Measurements from ENCODE around the gene GRIP1. TPM values are rescaled to one million over a fixed set of nuclear protein-coding genes. Genes with fewer than 3 reads are reported as not detected.

The GRIP1 gene
- total and polyA plus RNA-seq, 2 experiments from 2014 or later: 5.1 to 13.7 TPM

DNA sequence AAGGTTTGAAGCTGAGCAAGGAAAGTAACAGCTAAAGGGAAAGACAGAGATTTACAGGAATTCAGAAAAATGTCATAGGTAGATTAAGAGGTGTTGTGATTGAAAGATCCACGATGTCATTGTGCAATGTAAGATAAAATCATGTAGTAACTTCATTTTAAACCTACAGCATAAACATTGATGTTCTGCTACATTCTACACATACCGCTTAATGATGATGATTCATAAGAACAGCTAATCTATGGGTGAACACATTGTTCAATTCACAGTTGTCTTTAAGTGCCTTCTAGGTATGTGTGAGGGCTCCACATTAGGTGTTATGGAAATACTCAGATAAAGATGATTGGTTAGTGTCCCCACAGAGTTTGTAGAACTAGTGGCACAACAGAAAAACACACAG lies 170.9 kb downstream of the GRIP1 start:
- Mint-ChIP-seq H3K4me1 (peaks cover 6% of the 10 kb centered on the region), H3K27ac (no peak overlapping the region), H3K9me3 (peaks cover 8% of the 10 kb centered on the region), H3K4me3 (no peak overlapping the region), H3K27me3 (ENCODE audit: insufficient read depth, low read depth, poor library complexity) (no peaks in the 10 kb centered on the region), H3K36me3 (ENCODE audit: low read depth) (peaks cover 13% of the 10 kb centered on the region)
- Histone ChIP-seq H3K36me3 (ENCODE audit: insufficient read depth) (no peaks in the 10 kb centered on the region; the same call in 1 of the 2 replicates), H3K9me2 (ENCODE audit: insufficient read depth) (no peaks in the 10 kb centered on the region), H3K4me2 (no peak overlapping the region), H3K27me3 (ENCODE audit: insufficient read depth) (no peaks in the 10 kb centered on the region), H3F3A (replicated peaks; ENCODE audit: low read depth) (no peaks in the 10 kb centered on the region), H3K4me1 (ENCODE audit: insufficient read depth) (peaks cover 5% of the 10 kb centered on the region; the same call in 1 of the 2 replicates), H4K20me1 (replicated peaks; ENCODE audit: insufficient read depth) (no peaks in the 10 kb centered on the region), H2AFZ (no peak overlapping the region), H3K79me2 (replicated peaks; ENCODE audit: insufficient read depth) (no peaks in the 10 kb centered on the region), H3K4me3 (no peak overlapping the region), H3K27ac (ENCODE audit: low read depth) (no peak overlapping the region)
- TF ChIP-seq EZH2 (IDR thresholded peaks at IDR 0.05; ENCODE audit: low read depth, unreplicated experiment) (no peak), CREB1 (CRISPR knock-in tag; IDR thresholded peaks at IDR 0.05; ENCODE audit: low read depth) (no peak), EZH2phosphoT487 (IDR thresholded peaks at IDR 0.05; ENCODE audit: unreplicated experiment) (no peak), POLR2AphosphoS5 (IDR thresholded peaks at IDR 0.05; ENCODE audit: low read depth) (no peak), NANOG (IDR thresholded peaks at IDR 0.05; ENCODE audit: borderline replicate concordance) (no peak), STAT1 (IDR thresholded peaks at IDR 0.05; ENCODE audit: unreplicated experiment) (no peak), ZNF114 (CRISPR knock-in tag; IDR thresholded peaks at IDR 0.05) (no peak), JUNB (IDR thresholded peaks at IDR 0.05; ENCODE audit: unreplicated experiment) (no peak), ZNF331 (CRISPR knock-in tag; IDR thresholded peaks at IDR 0.05; ENCODE audit: low read depth) (no peak)
- TF ChIP-seq, protein P1, sequence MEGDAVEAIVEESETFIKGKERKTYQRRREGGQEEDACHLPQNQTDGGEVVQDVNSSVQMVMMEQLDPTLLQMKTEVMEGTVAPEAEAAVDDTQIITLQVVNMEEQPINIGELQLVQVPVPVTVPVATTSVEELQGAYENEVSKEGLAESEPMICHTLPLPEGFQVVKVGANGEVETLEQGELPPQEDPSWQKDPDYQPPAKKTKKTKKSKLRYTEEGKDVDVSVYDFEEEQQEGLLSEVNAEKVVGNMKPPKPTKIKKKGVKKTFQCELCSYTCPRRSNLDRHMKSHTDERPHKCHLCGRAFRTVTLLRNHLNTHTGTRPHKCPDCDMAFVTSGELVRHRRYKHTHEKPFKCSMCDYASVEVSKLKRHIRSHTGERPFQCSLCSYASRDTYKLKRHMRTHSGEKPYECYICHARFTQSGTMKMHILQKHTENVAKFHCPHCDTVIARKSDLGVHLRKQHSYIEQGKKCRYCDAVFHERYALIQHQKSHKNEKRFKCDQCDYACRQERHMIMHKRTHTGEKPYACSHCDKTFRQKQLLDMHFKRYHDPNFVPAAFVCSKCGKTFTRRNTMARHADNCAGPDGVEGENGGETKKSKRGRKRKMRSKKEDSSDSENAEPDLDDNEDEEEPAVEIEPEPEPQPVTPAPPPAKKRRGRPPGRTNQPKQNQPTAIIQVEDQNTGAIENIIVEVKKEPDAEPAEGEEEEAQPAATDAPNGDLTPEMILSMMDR (conservative IDR thresholded peaks at IDR 0.05; ENCODE audit: low read depth in 2 of 2): no peak
- TF ChIP-seq, protein P2, sequence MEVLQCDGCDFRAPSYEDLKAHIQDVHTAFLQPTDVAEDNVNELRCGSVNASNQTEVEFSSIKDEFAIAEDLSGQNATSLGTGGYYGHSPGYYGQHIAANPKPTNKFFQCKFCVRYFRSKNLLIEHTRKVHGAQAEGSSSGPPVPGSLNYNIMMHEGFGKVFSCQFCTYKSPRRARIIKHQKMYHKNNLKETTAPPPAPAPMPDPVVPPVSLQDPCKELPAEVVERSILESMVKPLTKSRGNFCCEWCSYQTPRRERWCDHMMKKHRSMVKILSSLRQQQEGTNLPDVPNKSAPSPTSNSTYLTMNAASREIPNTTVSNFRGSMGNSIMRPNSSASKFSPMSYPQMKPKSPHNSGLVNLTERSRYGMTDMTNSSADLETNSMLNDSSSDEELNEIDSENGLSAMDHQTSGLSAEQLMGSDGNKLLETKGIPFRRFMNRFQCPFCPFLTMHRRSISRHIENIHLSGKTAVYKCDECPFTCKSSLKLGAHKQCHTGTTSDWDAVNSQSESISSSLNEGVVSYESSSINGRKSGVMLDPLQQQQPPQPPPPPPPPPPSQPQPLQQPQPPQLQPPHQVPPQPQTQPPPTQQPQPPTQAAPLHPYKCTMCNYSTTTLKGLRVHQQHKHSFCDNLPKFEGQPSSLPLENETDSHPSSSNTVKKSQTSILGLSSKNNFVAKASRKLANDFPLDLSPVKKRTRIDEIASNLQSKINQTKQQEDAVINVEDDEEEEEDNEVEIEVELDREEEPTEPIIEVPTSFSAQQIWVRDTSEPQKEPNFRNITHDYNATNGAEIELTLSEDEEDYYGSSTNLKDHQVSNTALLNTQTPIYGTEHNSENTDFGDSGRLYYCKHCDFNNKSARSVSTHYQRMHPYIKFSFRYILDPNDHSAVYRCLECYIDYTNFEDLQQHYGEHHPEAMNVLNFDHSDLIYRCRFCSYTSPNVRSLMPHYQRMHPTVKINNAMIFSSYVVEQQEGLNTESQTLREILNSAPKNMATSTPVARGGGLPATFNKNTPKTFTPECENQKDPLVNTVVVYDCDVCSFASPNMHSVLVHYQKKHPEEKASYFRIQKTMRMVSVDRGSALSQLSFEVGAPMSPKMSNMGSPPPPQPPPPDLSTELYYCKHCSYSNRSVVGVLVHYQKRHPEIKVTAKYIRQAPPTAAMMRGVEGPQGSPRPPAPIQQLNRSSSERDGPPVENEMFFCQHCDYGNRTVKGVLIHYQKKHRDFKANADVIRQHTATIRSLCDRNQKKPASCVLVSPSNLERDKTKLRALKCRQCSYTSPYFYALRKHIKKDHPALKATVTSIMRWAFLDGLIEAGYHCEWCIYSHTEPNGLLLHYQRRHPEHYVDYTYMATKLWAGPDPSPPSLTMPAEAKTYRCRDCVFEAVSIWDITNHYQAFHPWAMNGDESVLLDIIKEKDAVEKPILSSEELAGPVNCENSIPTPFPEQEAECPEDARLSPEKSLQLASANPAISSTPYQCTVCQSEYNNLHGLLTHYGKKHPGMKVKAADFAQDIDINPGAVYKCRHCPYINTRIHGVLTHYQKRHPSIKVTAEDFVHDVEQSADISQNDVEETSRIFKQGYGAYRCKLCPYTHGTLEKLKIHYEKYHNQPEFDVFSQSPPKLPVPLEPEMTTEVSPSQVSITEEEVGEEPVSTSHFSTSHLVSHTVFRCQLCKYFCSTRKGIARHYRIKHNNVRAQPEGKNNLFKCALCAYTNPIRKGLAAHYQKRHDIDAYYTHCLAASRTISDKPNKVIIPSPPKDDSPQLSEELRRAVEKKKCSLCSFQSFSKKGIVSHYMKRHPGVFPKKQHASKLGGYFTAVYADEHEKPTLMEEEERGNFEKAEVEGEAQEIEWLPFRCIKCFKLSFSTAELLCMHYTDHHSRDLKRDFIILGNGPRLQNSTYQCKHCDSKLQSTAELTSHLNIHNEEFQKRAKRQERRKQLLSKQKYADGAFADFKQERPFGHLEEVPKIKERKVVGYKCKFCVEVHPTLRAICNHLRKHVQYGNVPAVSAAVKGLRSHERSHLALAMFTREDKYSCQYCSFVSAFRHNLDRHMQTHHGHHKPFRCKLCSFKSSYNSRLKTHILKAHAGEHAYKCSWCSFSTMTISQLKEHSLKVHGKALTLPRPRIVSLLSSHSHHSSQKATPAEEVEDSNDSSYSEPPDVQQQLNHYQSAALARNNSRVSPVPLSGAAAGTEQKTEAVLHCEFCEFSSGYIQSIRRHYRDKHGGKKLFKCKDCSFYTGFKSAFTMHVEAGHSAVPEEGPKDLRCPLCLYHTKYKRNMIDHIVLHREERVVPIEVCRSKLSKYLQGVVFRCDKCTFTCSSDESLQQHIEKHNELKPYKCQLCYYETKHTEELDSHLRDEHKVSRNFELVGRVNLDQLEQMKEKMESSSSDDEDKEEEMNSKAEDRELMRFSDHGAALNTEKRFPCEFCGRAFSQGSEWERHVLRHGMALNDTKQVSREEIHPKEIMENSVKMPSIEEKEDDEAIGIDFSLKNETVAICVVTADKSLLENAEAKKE (CRISPR knock-in tag; IDR thresholded peaks at IDR 0.05): no peak
- TF ChIP-seq, protein P3, sequence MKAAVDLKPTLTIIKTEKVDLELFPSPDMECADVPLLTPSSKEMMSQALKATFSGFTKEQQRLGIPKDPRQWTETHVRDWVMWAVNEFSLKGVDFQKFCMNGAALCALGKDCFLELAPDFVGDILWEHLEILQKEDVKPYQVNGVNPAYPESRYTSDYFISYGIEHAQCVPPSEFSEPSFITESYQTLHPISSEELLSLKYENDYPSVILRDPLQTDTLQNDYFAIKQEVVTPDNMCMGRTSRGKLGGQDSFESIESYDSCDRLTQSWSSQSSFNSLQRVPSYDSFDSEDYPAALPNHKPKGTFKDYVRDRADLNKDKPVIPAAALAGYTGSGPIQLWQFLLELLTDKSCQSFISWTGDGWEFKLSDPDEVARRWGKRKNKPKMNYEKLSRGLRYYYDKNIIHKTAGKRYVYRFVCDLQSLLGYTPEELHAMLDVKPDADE (IDR thresholded peaks at IDR 0.05): no peak
- TF ChIP-seq, protein P4, sequence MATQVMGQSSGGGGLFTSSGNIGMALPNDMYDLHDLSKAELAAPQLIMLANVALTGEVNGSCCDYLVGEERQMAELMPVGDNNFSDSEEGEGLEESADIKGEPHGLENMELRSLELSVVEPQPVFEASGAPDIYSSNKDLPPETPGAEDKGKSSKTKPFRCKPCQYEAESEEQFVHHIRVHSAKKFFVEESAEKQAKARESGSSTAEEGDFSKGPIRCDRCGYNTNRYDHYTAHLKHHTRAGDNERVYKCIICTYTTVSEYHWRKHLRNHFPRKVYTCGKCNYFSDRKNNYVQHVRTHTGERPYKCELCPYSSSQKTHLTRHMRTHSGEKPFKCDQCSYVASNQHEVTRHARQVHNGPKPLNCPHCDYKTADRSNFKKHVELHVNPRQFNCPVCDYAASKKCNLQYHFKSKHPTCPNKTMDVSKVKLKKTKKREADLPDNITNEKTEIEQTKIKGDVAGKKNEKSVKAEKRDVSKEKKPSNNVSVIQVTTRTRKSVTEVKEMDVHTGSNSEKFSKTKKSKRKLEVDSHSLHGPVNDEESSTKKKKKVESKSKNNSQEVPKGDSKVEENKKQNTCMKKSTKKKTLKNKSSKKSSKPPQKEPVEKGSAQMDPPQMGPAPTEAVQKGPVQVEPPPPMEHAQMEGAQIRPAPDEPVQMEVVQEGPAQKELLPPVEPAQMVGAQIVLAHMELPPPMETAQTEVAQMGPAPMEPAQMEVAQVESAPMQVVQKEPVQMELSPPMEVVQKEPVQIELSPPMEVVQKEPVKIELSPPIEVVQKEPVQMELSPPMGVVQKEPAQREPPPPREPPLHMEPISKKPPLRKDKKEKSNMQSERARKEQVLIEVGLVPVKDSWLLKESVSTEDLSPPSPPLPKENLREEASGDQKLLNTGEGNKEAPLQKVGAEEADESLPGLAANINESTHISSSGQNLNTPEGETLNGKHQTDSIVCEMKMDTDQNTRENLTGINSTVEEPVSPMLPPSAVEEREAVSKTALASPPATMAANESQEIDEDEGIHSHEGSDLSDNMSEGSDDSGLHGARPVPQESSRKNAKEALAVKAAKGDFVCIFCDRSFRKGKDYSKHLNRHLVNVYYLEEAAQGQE (IDR thresholded peaks at IDR 0.05; ENCODE audit: unreplicated experiment): no peak
- DNase-seq (ENCODE audit: low spot score) (no peak), ATAC-seq (no peak)
